Hematopoietic multipotent progenitor cell treated with erythropoietin and hydrocortisone succinate and interleukin-3 and kit ligand, for 6 days (in vitro differentiated cells): ENCODE data around the gene PTPRN2.

Source experiments
- DNase-seq: peaks from one replicate; pipeline ENCODE4 v3.0.0-alpha.2; 2015

The PTPRN2 gene

DNA sequence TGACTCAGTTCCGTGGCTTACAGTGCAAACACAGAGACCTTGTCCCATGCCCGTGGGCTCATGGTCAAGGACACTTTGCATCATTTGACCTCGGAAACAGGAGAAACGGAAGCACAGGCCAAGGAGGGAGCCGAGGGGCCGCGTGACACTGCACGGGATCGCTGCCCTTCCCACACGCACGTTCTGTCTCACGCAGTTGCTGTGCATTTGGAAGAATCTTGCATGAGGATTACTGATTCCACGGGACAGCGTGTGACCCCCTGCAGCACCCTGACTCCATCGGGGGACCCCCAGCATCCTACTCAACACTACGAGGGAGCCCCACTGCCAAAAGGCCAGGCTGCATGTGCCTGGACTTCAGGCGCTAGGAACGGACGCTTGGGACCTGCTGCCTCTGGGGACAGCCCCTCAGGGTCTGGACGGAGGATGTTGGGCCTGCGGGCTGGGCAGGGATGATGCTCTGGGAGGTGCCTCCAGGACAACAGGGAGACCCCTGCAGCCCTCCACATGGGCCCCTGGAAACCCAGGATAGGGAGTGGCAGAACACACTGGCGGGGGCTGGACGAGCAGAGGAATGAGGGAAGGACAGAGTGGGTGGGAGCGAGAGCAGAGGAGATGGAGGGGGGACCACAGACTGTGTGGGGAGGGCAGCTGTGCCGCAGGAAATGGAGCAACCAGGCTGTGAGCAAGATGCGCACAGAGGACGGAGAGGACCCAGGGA, 1028.6 kb downstream of the PTPRN2 start:
- no peak for DNase-seq

DNA sequence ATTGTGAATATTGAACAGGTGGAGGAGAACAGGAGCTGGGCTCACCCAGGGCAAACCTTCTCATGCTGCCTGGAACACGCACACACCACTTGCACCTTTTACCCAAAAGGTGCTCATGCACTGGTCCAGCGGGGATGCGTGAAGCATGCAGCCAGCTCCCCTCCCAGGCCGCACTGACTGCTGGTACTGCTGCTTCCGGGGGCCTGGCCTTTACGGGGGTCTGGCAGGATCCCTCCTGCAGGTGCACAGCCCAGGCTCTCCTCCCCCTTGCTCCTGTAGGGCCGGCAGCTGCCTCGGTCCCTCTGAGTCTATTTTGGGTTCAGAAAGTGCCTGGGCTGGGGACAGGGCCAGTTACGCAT, 1029.1 kb downstream of the PTPRN2 start:
- DNase-seq, result no peak

- no peak for DNase-seq
Observed at GRCh38 chr7:157558061-157558460, 1029.6 kb downstream of the PTPRN2 start.

GRCh38 chr7:157557263-157557662, 1030.4 kb downstream of the PTPRN2 start:
- no peak for DNase-seq

DNA sequence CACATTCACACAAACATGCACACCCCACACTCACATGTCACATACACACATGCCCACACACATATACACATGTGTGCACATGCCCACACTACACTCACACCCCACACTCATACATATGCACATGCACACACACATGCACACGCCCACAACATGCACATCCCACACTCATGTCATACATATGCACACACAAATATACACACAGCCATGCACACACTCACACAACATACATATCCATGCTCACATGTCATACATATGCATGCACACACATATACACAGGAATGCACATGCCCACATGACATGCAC, 1031.0 kb downstream of the PTPRN2 start:
- DNase-seq, result no peak

- no peak for DNase-seq
Observed at GRCh38 chr7:157555944-157556641, 1031.5 kb downstream of the PTPRN2 start.

- no peak for DNase-seq
Observed at GRCh38 chr7:157555313-157555712, 1032.3 kb downstream of the PTPRN2 start.

DNA sequence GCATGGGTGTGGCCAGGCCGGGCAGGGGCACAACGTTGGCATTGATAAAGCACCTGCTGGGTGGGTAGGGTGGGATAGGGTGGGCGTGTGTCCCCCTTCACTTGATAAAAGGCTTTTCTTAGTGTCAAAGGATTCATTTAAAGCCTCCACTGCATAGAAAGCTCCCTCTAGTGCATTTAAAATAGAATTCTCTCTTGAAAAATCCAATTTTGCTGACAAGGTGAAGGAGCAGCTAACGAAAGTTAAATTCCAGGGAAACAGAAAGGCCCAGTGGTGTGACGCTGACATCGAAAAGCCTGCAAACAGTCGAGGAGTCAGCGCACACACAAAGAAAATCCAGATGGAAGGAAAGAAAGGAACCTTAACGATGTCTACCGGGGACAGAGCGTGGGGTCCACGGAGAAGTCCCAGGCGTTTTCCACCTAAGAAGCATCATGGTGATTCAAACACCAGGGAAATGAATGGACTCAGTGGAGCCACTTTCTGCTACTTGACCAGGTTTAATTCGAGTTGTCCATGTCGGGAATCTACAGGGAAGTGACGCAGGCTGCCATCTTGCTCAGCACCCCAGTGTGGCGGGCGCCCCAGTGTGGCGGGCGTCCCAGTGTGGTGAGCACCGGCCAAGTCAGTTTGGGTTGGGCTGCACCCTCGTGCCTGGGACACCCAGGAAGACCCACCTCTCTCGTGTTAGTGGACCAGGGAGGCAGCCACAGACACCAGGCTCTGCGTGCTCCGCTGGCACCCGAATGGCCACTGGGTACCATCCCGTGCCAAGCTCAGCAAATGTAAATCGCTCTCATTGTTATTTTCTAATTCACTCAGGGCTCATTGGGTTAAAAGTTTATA, 1033.0 kb downstream of the PTPRN2 start:
- no peak for DNase-seq

GRCh38 chr7:157553256-157553655, 1034.4 kb downstream of the PTPRN2 start:
- no peak for DNase-seq

- DNase-seq, result no peak
Observed at GRCh38 chr7:157552295-157552993, 1035.2 kb downstream of the PTPRN2 start.

DNA sequence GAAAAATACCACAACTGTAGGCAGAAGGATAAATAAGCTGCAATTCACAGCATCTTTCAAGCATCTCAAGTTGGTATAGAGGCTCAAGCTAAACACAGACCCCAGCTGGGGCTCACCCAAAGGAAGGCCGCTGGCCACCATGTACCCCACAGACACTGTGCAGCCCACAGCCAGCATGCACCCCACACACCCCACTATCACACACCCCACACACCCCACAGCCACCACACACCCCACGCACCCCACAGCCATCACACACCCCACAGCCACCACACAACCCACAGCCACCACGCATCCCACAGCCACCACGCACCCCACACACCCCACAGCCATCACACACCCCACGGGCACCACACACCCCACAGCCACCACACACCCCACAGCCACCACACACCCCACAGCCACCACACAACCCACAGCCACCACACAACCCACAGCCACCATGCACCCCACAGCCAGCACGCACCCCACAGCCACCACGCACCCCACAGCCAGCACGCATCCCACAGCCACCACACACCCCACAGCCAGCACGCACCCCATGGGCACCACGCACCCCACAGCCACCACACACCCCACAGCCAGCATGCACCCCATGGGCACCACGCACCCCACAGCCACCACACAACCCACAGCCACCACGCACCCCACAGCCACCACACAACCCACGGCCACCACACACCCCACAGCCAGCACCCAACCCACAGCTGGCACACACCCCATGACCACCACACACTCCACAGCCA, 1036.1 kb downstream of the PTPRN2 start:
- no peak for DNase-seq

DNA sequence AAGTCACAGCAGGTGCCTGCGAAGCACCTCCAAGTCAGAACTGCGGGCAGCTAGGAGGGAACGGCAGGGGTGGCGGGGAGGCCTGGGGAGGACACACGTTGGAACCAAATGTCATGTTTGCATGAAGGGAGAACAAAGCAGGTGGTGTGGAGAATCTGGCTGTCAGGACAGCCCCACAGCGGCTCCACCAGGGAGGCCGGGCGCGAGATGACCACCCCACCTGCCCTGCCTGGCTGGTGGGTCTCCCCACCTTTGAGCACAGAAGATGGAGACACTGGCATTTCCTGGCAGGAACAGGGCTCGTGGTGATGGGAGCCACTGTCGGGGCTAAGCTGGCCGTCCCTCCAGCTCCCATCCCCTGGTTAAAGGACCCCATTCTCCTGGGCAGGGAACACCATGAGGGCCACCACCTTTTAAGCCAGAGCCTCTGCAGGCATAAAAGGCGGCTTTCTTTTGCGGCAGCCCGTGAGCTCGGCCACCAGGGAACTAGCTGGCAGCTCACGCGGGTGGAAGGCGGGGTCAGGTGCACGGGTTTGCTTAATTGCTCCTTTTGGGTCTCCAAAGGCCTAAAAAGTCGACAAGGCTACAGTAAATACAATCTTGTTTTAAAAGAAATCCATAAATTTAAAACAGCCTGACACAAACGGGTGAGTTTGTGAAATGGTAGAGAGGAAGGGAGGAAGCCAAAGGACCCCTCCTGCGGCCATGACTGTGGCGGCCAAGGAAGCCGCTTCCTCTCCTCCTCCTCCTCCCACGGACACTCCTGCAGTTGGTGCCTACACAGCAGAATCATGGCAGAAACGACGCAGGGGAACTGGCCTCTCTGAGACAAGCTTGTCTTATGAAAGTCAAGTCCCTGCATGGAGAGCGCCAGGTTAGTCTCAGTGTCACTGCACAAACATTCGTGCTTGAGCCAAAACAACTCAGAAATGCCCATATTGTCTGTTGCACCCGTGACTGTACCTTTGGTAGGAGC, 1037.0 kb downstream of the PTPRN2 start:
- no peak for DNase-seq

DNA sequence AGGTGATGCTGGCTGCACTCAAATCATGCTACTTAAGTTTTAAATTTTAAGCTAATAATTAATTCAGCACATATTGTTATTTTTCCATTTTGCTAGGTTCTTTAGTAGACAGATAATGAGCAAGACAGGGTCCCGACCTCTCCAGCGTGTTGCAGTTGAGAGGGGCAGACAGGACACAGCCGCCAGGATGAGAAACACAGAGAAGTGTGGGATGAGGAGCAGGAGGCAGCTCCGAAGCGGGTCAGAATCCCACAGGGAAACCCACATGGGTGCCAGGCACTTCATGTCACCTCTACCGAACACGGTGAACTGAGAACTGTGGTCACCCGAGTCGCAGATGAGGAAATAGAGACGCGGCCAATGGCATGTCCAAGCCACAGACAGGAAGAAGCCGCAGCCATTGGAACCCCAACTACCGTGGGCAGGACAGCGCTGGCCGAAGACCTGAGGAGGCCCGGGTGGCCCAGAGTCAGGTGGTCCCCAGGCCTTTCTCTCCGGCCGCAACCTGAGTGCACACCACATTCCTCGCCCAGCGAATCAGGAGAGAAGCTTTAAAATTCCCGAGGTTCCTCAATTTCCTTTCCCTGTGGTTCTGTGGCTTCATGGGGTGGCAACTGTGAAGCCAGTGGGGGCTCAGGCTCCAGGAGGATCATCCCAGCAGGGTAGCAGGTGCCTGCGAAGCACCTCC, 1037.9 kb downstream of the PTPRN2 start:
- no peak for DNase-seq

DNA sequence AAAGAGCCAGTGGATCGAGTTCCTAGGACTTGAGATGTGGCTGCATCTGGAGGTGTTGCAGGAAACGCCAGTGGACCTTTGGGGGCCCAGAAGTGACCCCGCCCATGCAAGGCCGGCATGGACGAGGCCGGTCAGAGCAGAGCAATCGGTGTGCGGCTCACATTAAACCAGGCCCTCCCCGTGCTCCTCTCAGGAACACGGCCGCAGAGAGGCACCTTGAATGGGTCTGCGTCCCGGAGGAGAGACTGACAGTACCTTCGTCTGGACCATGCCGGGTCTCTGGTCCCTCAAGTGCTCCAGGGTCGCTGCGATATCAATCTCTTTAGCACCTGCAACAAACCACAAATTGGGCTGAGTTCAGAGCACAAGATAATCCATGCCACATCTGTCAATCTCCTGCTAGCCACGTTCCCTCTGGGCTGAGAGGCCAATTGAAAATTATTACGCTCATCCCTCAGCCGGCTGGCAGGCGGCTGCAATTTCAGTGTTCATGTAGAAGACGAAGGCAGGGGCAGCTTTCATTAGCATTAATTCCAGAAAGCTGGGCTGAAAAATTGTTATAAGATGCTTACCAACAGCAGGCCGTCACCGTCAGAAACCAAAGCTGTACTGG, 1038.8 kb downstream of the PTPRN2 start:
- DNase-seq, result no peak

GRCh38 chr7:157547611-157548010, 1040.0 kb downstream of the PTPRN2 start:
- no peak for DNase-seq

DNA sequence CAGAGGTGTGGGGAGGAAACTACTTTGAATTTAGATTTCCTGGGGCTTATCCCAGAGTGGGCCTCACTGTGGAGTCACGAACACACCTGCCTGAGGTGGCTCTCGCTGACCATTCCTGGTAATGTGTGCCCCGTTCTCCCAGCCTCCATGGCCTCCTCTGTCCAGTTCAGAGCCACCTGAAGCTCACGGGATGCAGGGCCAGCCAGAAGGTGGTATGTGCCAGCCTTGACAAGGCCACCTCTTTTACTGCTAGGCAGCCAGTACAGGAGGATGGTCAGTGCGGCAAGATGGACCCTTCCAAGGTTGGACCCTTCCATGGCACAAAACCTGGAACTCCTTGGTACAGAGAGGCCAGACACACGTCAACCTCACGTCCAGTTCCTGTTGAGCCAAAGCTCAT, 1040.5 kb downstream of the PTPRN2 start:
- DNase-seq, result no peak

GRCh38 chr7:157545681-157546060, 1042.0 kb downstream of the PTPRN2 start:
- DNase-seq, result no peak

DNA sequence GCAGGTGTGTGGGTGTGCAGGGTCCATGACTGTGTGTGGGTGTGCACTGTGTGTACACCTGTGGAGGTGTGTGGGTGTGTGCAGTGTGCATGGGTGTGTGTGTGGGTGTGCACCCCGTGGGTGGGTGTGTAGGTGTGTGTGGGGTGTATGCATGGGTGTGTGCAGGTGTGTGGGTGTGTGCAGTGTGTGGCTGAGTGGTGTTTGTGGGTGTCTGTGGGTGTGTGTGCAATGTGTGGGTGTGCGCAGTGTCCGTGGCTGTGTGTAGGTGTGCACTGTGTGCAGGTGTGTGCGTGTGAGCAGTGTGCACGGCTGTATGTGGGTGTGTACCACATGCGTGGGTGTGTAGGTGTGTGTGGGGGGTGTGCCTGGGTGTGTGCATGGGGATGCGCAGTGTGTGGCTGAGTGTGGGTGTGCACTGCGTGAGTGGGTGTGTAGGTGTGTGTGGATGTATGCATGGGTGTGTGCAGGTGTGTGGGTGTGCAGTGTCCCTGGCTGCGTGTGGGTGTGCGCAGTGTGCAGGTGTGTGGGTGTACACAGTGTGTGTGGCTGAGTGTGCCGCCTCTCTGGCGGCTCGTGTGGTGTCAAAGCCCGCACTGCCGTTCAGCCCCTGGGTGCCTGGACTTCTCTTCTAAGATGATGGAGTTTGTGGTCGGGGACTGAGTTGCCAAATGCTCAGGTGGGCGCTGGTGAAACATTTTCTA, 1042.5 kb downstream of the PTPRN2 start:
- no peak for DNase-seq

- no peak for DNase-seq
Observed at GRCh38 chr7:157544226-157544625, 1043.4 kb downstream of the PTPRN2 start.

- no peak for DNase-seq
Observed at GRCh38 chr7:157543791-157544190, 1043.8 kb downstream of the PTPRN2 start.
